NCI-H748 (cell line): Measurements from ENCODE around the gene NRARP.
A peak's percentile ranks its signal among the peaks of the same experiment; 100 is the strongest.

ENCODE experiments used
- DNase-seq: peaks from one replicate; lab custom pipeline; 2025; ENCODE audit not compliant: unreplicated experiment; lab: John Stamatoyannopoulos, UW

NRARP gene

GRCh38 chr9:137311986-137312851 lies 10.1 kb upstream of the NRARP start:
- no peak for DNase-seq

- no peak for DNase-seq
Measured at GRCh38 chr9:137311171-137311985, 9.3 kb upstream of the NRARP start.

- no peak for DNase-seq
Measured at GRCh38 chr9:137310189-137311052, 8.3 kb upstream of the NRARP start.

GRCh38 chr9:137309368-137310188 lies 7.5 kb upstream of the NRARP start:
- no peak for DNase-seq

GRCh38 chr9:137308057-137308619 lies 6.1 kb upstream of the NRARP start:
- DNase-seq, result peak; percentile 19

GRCh38 chr9:137307255-137308056 lies 5.4 kb upstream of the NRARP start:
- no peak for DNase-seq

- no peak for DNase-seq
Measured at GRCh38 chr9:137306850-137307254, 4.8 kb upstream of the NRARP start.

GRCh38 chr9:137306066-137306849 lies 4.2 kb upstream of the NRARP start:
- no peak for DNase-seq

GRCh38 chr9:137305798-137306065 lies 3.7 kb upstream of the NRARP start:
- no peak for DNase-seq

GRCh38 chr9:137305060-137305797 lies 3.2 kb upstream of the NRARP start:
- DNase-seq, result peak; percentile 53

GRCh38 chr9:137304383-137305059 lies 2.5 kb upstream of the NRARP start:
- DNase-seq, result no peak

- no peak for DNase-seq
Measured at GRCh38 chr9:137303893-137304382, 1.9 kb upstream of the NRARP start.

GRCh38 chr9:137303151-137303892 lies 1.3 kb upstream of the NRARP start:
- DNase-seq, result no peak

- DNase-seq, result peak; percentile 83
Measured at GRCh38 chr9:137302449-137303150, 529 bp upstream of the NRARP start.

GRCh38 chr9:137301081-137301947 lies 757 bp downstream of the NRARP start:
- DNase-seq, result peak; percentile 84
